Thymus (tissue), 11 donors: ENCODE results near the gene SETD2. TPM values are rescaled to one million over a fixed set of nuclear protein-coding genes. Genes with fewer than 3 reads are reported as not detected.
A peak's percentile ranks its signal among the peaks of the same experiment; 100 is the strongest.
"Not testable (repeated sequence)": the region's sequence is repeated elsewhere in the genome, so short reads cannot be mapped to it uniquely, and the experiment has no call there.

Experiments
- DNase-seq, 9 donors: peaks; one replicate each; pipeline ENCODE4 v3.0.0-alpha.2; 2013; ENCODE audit warnings: low spot score in 9 of 9, low read depth in 6 of 9, missing footprints in 1 of 9
- H3K27ac ChIP-seq, 2 donors: one replicate each; pipeline ENCODE4 v1.5.1; 2013; ENCODE audit warnings: control low read depth in 1 of 2, low read depth in 1 of 2, low read length in 1 of 2, mild to moderate bottlenecking in 1 of 2, moderate library complexity in 1 of 2
- H3K27me3 ChIP-seq, 2 donors: one replicate each; pipeline ENCODE4 v1.5.1; 2013; ENCODE audit warnings: low read length in 1 of 2; ENCODE audit not compliant: control insufficient read depth in 2 of 2, insufficient read depth in 1 of 2
- H3K36me3 ChIP-seq, 2 donors: one replicate each; pipeline ENCODE4 v1.5.1; 2013; ENCODE audit warnings: low read length in 1 of 2, mild to moderate bottlenecking in 1 of 2, moderate library complexity in 1 of 2; ENCODE audit not compliant: control insufficient read depth in 2 of 2, insufficient read depth in 2 of 2
- H3K4me1 ChIP-seq, 2 donors: one replicate each; pipeline ENCODE4 v1.5.1; 2013; ENCODE audit warnings: low read length in 2 of 2; ENCODE audit not compliant: control insufficient read depth in 2 of 2, insufficient read depth in 2 of 2
- H3K4me3 ChIP-seq, 2 donors: one replicate each; pipeline ENCODE4 v1.5.1; 2013; ENCODE audit warnings: low read length in 2 of 2, control low read depth in 1 of 2, mild to moderate bottlenecking in 1 of 2
- H3K9me3 ChIP-seq, 2 donors: one replicate each; pipeline ENCODE4 v1.5.1; 2013; ENCODE audit warnings: low read length in 1 of 2, mild to moderate bottlenecking in 1 of 2; ENCODE audit not compliant: control insufficient read depth in 2 of 2, insufficient read depth in 1 of 2
- WGBS: extraction: QIAGEN DNeasy Blood & Tissue Kit; methylation state at CpG from one replicate; pipeline ENCODE4 v1.1.7; 2013; 5-methylcytosine and 5-hydroxymethylcytosine counted together
- polyA plus RNA-seq: library from polyadenylated mRNA; stranded (reverse); fragments of 200-250 nt; gene quantifications from one replicate; pipeline ENCODE4 v1.2.3, GENCODE V29; 2013
- total RNA-seq: library from RNA; stranded (reverse); fragments of 120-200 nt; gene quantifications from one replicate; pipeline ENCODE4 v1.2.4, GENCODE V29; 2013
- donor health status: healthy.

The SETD2 gene
- total and polyA plus RNA-seq, 2 donors, result 20.5 to 33.7 TPM

DNA sequence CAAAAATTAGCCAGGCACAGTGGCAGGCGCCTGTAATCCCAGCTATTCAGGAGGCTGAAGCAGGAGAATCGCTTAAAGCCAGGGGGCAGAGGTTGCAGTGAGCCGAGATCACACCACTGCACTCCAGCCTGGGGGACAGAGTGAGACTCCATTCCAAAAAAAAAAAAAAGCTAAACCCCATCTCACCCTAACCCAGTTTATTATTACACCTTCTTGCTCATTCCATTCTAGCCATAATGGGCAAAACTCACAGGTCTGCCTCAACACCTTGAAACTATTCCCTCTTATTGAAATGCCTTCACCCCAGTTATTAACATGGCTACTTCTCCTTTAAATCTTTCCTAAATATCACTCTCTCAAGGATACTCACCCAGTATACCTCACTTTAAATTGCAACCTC, 4.1 kb downstream of the SETD2 start:
- H3K27ac ChIP-seq, result no peak overlapping the region
- no peaks in the 10 kb centered on the region for H3K9me3 ChIP-seq
- 96% methylated on average over 3 of the region's 3 CpGs for WGBS
- DNase-seq, result no peak
- no peaks in the 10 kb centered on the region for H3K27me3 ChIP-seq
- H3K4me3 ChIP-seq, result no peak overlapping the region
- H3K4me1 ChIP-seq, result peaks cover 13 to 14% of the 10 kb centered on the region in 2 donors
- peaks cover 0 to 3% of the 10 kb centered on the region in 2 donors for H3K36me3 ChIP-seq

DNA sequence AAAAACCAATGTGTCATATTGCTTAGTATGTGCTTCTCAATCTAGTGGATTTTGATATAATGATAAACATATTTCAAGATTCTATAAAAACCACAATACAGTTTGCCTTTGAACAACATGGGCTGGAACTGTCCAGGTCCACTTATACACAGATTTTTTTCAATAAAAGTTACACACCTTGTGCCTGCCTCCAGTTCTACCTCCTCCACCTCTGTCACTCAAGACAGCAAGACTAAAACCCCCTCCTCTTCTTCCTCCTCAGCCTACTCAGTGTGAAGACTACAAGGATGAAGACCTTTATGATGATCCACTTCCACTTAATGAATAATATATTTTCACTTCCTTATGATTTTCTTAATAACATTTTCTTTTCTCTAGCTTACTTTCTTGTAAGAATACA, 5.7 kb downstream of the SETD2 start:
- Histone ChIP-seq H3K4me3 (no peak overlapping the region), H3K36me3 (peaks cover 0 to 3% of the 10 kb centered on the region in 2 donors), H3K27me3 (no peaks in the 10 kb centered on the region), H3K27ac (no peak overlapping the region), H3K4me1 (peaks cover 13 to 14% of the 10 kb centered on the region in 2 donors), H3K9me3 (no peaks in the 10 kb centered on the region)
- DNase-seq, result no peak

DNA sequence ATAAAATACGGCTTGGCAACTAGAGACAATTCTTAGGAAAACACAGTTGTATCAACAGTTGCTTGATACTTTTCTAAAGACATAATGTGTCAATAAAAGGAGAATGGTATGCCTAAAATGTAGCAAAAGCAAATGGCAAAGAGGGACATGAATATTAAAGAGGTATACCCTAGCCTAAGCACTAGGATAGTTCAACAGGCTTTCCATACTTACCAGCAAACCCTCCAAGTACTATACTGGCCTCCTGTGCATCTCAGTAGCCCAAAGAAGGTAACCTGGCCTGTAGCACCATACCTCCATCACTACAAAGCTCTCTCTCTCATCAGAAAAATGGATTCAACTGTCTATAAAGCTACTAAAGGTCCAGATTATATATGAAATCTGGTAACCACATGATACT, 7.5 kb downstream of the SETD2 start:
- H3K9me3 ChIP-seq, result no peaks in the 10 kb centered on the region
- WGBS, result 96% methylated on average over 1 of the region's 1 CpG
- no peak for DNase-seq
- H3K27ac ChIP-seq, result no peak overlapping the region
- H3K4me3 ChIP-seq, result no peak overlapping the region
- H3K36me3 ChIP-seq, result peaks cover 0 to 3% of the 10 kb centered on the region in 2 donors
- H3K27me3 ChIP-seq, result no peaks in the 10 kb centered on the region
- peaks cover 9 to 10% of the 10 kb centered on the region in 2 donors for H3K4me1 ChIP-seq

DNA sequence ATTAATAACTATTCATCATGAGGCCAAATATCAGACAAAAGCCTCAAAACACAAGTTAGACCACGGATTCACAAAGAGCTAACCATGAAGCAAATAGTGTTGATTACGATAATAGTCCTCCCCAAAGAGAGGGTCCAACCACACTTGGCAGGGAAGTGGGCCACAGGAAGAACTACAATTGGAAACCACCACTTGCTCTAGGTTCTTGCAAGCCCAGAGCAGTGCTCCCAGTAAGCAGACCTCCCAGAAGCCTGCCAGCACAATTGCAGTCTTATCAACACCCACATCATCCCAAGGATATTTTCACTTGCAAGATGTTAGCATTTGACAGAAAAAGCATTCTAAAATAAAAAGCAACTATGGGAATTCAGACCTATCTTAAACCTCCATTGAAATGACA, 11.3 kb downstream of the SETD2 start:
- 83% methylated on average over 2 of the region's 2 CpGs for WGBS

DNA sequence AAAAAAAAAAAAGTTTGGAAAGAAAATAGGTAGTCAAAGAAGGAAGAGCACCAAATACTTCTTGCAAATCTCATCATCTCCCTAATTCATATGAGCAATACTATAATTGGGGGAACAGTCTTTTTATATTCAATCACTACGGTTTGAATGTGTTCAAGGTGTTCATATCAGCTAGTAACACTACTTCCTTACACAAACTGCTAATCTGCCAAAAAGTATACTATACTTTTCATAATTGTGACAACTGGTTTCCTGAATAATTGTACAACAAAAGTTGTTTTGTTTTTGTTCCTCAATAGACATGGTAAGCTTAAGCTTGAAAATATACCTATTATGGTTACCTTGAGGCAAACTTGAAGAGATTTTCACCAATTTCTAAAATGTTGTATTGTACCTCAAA, 12.1 kb downstream of the SETD2 start:
- peaks cover 0 to 3% of the 10 kb centered on the region in 2 donors for H3K4me1 ChIP-seq
- no peak overlapping the region for H3K27ac ChIP-seq
- H3K27me3 ChIP-seq, result no peaks in the 10 kb centered on the region
- no peak for DNase-seq
- no peaks in the 10 kb centered on the region for H3K36me3 ChIP-seq
- no peaks in the 10 kb centered on the region for H3K9me3 ChIP-seq
- H3K4me3 ChIP-seq, result no peak overlapping the region
- WGBS, result 63% methylated on average over 1 of the region's 1 CpG

More for the DNA sequence above, 11.3 kb downstream of the SETD2 start:
- no peaks in the 10 kb centered on the region for H3K9me3 ChIP-seq
- no peak overlapping the region for H3K4me3 ChIP-seq
- no peaks in the 10 kb centered on the region for H3K27me3 ChIP-seq
- no peak overlapping the region for H3K27ac ChIP-seq
- no peaks in the 10 kb centered on the region for H3K36me3 ChIP-seq
- DNase-seq, result no peak
- H3K4me1 ChIP-seq, result peaks cover 0 to 4% of the 10 kb centered on the region in 2 donors

DNA sequence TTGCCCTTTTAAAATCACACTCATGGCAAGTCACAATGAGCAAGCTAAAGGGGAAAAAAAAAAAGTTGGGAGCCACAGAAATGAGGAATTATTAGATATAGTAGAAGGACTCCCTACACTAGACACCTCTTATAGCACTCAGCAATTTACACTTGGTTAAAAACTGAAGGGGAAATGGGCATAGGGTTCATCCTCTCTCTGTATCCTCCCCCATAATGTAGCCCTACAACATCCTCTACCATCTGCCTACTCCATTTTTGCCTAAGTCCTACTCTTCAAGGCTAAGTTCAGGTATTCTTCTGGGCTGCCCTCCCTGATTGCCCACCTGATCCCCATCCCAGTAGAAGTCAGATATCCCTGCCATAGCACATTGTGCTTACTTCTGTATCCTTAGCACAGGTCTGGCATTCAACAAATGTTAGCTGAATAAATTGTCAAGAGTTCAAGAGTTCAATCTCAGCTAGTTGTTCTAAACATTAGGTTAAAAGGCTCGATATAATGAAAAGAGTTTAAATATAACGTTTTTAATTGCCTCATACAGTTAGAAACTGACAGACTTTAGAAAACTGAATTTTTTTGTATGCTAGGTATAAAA, 14.5 kb downstream of the SETD2 start:
- H3K9me3 ChIP-seq, result no peaks in the 10 kb centered on the region
- 73% methylated on average over 2 of the region's 2 CpGs for WGBS
- no peak overlapping the region for H3K4me3 ChIP-seq
- peaks cover 0 to 3% of the 10 kb centered on the region in 2 donors for H3K4me1 ChIP-seq
- H3K27me3 ChIP-seq, result no peaks in the 10 kb centered on the region
- no peaks in the 10 kb centered on the region for H3K36me3 ChIP-seq
- H3K27ac ChIP-seq, result peak overlapping the region in 1 of 2 donors; percentile 27
- no peak for DNase-seq

DNA sequence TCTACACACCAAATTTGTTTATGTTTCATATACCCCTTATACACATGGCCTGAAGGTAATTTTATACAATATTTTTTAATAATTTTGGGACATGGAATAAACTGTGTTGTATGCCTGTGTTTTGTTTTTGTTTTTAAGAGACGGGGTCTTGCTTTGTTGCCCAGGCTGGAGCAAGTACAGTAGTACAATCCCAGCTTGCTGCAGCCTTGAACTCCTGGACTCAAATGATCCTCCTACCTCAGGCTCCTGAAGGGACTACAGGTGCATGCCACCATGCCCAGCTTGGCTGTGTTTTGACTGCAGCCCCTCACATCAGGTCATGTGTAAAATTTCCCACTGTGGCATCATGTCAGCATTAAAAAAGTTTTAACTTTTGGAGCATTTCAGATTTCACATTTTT, 18.6 kb downstream of the SETD2 start:
- Histone ChIP-seq H3K9me3 (no peaks in the 10 kb centered on the region), H3K27ac (no peak overlapping the region), H3K4me1 (peaks cover 6 to 10% of the 10 kb centered on the region in 2 donors), H3K4me3 (no peak overlapping the region), H3K36me3 (peaks cover 0 to under 1% of the 10 kb centered on the region in 2 donors), H3K27me3 (no peaks in the 10 kb centered on the region)
- DNase-seq, result no peak
- 99% methylated on average over 1 of the region's 1 CpG for whole genome bisulfite sequencing

DNA sequence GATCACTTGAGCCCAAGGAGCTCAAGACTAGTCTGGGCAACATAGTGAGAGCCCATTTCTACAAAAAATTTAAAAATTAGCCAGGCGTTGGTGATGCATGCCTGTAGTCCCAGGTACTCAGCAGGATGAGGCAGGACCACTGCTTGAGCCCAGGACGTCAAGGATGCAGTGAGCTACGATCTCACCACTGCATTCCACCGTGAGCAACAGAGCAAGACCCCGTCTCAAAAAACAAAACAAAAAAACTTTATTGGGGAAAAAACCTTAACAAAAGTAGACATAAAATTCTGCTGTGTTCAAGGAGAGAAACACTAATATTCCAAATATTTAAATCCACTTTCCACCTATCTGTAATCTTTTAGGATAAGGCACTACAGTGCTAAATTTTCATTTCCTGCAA, 20.8 kb downstream of the SETD2 start:
- DNase-seq, result no peak
- H3K27ac ChIP-seq, result no peak overlapping the region
- peaks cover 0 to 4% of the 10 kb centered on the region in 2 donors for H3K36me3 ChIP-seq
- H3K4me1 ChIP-seq, result peaks cover 6 to 10% of the 10 kb centered on the region in 2 donors
- WGBS, result 94% methylated on average over 5 of the region's 5 CpGs
- H3K4me3 ChIP-seq, result no peak overlapping the region
- H3K9me3 ChIP-seq, result no peaks in the 10 kb centered on the region
- H3K27me3 ChIP-seq, result no peaks in the 10 kb centered on the region

DNA sequence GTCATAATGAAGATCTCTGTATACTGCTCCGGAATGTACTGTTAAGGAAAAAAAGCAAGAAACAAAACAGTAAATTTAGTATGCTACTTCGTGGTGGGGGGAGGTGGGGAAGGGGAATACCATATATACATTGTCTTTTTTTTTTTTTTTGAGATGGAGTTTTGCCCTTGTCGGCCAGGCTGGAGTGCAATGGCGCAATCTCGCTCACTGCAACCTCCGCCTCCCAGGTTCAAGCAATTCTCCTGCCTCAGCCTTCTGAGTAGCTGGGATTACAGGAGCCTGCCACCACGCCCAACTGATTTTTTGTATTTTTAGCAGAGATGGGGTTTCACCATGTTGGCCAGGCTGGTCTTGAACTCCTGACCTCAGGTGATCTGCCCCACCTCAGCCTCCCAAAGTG, 21.4 kb downstream of the SETD2 start:
- not testable (repeated sequence) for H3K36me3 ChIP-seq, DNase-seq, H3K4me1 ChIP-seq, H3K4me3 ChIP-seq, H3K27me3 ChIP-seq, H3K9me3 ChIP-seq, H3K27ac ChIP-seq
- WGBS, result 98% methylated on average over 7 of the region's 7 CpGs
